Fibroblast of peridontal ligament (primary cell): ENCODE measurements around the gene ALX1.
A peak's percentile ranks its signal among the peaks of the same experiment; 100 is the strongest.
"Not testable (repeated sequence)": the region's sequence is repeated elsewhere in the genome, so short reads cannot be mapped to it uniquely, and the experiment has no call there.

ENCODE experiments used
- DNase-seq: peaks from one replicate; pipeline ENCODE4 v3.0.0-alpha.2; 2010; ENCODE audit errors: extremely low read depth

Gene ALX1

DNA sequence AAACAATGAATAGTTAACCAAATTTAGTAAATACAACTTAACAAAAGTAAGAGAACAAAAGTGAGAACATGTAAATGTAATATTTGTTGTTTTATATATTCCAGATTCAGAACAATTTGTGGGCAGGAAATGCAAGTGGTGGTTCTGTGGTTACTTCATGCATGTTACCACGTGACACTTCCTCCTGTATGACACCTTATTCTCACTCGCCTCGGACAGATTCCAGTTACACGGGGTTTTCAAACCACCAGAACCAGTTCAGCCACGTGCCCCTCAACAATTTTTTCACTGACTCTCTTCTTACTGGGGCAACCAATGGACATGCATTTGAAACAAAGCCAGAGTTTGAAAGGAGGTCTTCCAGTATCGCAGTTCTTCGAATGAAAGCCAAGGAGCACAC, 21.0 kb downstream of the ALX1 start:
- no peak for DNase-seq

DNA sequence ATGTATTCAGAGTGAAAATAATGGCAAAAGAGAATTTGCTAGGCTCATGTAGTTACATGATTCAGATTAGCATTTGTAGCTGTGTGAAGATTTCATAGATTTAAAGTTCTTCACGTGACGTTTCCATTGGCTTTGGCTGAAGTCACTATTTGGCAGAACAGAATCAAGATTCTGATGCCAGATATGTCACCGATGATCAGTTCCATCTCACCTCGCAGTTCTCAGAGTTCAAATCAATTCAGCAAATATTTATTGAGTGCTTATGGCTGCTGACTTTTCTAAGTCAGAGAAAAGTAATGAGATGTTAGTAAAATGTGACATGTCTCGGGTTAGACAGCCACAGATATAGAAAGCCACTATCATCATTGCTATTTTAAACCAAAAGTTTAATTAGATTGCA, 28.4 kb downstream of the ALX1 start:
- no peak for DNase-seq

DNA sequence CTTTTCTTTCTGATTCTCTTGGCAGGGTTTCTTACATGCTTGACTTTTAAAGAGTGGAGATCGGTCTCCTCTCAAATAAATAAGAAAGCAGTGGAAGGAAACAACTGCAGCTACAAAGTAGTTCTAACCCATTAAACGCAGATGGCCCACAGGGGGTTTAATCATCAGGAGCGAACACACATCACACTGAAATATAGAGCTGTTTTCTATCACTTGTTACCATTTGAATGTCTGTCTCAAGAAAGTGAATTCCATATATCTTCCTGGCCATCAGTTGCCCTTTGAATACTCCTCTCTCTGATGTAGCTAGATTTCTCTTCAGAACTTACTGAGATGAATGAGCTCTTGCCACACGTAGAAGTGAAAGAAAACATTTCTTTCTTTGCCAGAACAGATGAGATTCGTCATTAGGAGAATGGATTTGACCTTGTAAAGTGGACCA, 29.1 kb downstream of the ALX1 start:
- DNase-seq: no peak

DNA sequence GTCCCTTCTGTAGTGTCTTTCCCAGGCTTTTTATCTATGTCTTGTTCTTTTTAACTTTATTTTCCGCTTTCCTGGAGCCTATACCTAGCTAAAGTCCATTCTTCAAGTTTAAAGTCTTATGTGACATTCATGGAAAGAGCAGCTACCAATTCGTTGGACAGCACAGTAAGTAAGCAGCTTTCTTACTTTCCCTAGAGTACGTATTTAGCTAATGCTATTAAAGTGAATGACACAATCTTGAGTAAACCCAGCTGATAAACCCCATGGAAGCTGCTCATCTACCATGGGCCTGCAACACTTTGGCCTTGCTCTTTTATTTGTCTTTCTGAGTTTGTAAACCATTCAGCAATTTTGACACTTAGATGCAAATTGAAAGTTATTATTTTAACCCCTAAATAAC, 30.0 kb downstream of the ALX1 start:
- no peak for DNase-seq

DNA sequence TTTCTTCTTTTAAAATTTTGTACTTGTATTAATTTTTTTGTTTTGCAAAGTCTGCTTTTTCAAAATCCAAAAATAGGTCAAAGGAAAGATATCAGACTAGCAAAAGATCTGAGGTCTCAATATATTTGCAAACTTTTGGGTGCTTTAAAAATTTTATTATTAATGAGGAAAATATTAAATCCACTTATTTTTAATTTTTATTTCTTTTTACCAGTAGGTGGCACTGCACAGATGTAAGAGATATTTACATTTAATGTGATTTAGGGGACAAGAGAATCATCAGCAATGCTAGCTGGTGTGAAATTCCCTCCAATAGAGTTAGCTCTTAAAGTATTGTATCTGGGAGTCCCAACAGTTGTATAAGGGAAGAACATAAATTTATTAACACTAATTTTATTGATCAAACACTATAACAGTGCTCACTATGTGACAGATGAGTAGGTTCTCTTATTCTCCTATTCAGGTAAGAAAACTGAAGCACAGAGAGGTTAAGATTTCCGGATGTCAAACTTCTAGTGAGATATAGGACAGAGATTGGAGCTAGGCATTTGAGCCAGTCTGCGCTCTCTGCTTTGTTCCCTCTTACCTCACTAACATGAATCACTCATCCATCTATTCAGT, 30.5 kb downstream of the ALX1 start:
- DNase-seq: peak; percentile 22

DNA sequence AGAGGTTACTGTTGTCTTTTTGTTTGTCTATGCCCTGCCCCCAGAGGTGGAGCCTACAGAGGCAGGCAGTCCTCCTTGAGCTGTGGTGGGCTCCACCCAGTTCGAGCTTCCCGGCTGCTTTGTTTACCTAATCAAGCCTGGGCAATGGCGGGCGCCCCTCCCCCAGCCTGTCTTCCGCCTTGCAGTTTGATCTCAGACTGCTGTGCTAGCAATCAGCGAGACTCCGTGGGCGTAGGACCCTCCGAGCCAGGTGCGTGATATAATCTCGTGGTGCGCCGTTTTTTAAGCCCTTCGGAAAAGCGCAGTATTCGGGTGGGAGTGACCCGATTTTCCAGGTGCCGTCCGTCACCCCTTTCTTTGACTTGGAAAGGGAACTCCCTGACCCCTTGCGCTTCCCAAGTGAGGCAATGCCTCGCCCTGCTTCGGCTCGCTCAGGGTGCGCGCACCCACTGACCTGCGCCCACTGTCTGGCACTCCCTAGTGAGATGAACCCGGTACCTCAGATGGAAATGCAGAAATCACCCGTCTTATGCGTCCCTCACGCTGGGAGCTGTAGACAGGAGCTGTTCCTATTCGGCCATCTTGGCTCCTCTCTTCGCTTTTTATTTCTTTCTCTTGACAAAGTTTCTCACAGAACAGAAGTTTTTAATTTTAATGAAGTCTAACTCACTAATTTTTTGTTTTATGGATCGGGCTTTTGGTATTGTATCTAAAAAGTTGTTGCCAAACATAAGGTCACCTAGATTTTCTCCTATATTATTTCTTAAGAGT, 38.0 kb downstream of the ALX1 start:
- not testable (repeated sequence) for DNase-seq

DNA sequence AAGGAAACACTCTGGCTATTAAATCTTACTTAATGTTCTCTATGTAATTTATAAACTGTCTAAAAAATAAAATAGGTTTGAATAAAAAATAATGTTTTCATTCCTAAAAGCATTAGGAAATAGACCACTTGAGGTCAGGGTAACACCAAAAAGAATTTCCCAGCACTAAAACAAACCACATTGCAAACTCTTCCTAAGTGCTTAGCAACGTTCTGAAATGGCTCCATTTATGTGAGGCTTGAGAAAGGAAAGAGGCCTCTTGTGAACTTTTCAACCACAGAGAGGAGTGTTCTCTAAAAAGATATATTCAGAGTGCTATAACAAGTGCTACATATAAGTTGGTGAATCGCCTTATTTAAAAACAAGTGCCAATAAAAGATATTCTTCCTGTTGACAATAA, 42.7 kb downstream of the ALX1 start:
- DNase-seq: peak; percentile 25

DNA sequence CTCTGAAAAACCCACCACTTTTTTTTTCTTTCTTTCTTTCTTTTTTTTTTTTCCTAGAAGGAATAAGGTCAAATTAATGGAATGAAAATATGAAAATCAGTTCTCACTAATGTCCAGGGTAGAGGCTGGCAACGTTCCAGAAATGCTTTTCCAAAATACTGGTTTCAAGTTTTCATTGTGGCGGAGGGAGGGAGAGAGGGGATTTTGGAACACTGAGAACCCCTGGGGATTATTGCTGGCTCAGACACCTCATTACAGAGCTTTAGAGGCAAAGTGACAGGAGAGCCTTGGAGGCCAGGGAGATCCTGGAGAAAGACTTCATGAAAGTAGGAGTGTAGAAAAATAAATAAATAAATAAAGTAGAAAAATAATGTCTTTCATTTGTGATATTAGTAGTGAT, 45.4 kb downstream of the ALX1 start:
- no peak for DNase-seq

DNA sequence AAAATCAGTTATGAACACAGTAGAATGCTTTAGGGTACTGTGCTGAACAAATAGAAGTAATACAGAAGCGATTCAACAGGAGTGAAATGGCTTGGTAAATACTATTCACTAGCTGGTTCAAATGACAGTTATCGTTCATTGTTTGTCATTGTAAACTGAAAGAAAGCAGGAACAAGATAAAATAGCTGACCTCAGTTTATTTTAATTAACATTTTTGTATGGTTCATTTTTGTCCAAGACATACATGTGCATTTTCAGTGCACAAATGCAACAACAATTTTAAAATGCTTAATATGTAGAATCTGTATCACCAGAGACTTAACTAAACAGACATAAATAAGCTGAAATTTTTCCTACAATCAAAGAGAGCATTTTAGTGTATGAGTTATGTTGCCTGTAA, 49.9 kb downstream of the ALX1 start:
- DNase-seq: no peak

DNA sequence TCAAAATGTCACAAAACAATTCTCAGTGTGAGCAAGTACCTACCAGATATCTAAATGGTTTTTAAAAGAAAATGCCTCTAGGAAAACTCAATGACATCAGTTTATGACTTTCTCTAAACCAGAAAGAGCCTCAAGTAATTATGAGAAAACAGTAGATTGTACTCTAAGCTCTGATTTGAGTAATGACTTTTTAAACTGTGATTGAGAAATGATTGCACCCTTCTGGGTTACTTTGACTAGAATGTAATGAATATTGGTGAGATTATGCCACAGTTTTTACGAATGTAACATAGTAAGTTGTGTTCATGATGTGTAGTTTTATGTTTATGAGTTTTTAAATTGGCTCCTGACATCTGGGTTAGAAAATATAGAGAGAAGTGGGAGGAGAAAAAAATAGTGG, 68.8 kb downstream of the ALX1 start:
- no peak for DNase-seq

DNA sequence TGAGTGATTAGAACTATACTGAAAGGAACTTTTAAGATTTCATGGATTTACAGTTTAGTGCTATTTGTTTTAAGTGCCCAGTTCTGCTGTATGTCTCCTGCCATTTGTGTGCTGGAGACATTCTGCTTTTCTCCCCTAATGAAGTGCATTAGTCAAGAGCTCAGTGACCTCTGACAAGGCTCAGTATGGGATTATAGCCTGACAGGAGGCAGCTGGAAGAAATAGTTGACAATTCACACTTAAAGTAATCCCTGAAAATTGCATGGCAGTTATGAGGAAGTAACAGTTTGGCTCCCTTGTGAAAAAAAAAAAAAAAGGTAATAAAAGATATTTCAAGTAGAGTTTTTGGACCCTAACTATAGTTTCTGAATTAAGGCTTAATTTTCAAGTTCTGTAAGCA, 70.3 kb downstream of the ALX1 start:
- no peak for DNase-seq
